HG03575 (cell line): Measurements from ENCODE around the gene ANXA4.
"Not testable (repeated sequence)": the region's sequence is repeated elsewhere in the genome, so short reads cannot be mapped to it uniquely, and the experiment has no call there.

Experiments used
- ATAC-seq: cut with Tn5 transposase; IDR thresholded peaks from one replicate; pipeline ENCODE4 v1.9.1; 2021; ENCODE audit not compliant: unreplicated experiment, insufficient number of reproducible peaks, low FRiP score; ENCODE audit errors: extremely low read depth

The ANXA4 gene

DNA sequence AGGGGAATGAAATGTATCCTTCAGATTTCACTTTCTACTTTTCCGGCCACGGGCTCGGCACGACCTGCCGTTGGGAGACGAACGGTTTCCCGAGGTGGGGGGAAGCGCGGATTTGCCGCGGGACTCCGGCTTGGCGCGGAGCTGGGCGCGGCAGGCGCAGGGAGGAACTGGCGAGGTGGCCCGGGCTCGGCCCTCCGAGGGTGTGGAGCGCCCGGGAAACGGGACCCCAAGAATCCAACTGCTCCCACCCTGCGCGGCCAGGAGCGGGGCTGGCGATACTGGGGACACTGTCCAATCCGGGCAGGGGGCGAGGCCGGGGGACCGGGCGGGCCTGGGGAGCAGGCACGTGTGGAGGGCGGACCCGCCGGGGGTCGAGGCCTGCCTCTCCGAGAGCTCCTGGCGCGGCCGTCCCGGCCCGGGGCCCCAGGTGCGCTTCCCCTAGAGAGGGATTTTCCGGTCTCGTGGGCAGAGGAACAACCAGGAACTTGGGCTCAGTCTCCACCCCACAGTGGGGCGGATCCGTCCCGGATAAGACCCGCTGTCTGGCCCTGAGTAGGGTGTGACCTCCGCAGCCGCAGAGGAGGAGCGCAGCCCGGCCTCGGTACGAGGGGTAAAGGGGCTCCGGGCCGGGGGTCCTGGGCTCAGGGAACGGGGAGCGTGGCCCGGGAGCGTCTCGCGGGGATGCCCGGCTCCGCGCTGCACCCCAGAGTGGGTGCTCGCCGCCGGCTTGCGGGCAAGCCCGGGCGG, at the start of gene ANXA4:
ANXA4 (plus strand) TSS at position 560 of the 747 bp plus-strand sequence. CDS start 39,432 bp downstream, outside the sequence.
- no peak for ATAC-seq

DNA sequence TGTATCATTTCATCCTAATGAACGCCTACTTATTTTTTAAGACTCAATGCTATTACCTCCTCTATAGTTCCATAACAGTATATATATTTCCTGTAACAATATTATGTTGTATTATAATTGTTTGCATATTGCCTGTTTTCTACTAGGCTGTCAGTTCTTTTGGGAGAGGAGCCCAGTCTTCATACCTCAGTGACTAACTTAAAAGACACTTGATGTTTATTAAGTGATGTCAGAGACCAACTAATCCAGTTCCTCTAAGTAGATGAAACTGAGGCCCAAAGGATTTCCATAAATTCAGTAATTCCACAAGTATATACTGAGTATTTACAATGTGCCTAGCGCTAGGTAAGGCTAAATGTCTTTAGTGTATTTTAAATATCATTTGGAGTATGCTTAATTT, 49.5 kb upstream of the ANXA4 start:
- ATAC-seq: no peak

DNA sequence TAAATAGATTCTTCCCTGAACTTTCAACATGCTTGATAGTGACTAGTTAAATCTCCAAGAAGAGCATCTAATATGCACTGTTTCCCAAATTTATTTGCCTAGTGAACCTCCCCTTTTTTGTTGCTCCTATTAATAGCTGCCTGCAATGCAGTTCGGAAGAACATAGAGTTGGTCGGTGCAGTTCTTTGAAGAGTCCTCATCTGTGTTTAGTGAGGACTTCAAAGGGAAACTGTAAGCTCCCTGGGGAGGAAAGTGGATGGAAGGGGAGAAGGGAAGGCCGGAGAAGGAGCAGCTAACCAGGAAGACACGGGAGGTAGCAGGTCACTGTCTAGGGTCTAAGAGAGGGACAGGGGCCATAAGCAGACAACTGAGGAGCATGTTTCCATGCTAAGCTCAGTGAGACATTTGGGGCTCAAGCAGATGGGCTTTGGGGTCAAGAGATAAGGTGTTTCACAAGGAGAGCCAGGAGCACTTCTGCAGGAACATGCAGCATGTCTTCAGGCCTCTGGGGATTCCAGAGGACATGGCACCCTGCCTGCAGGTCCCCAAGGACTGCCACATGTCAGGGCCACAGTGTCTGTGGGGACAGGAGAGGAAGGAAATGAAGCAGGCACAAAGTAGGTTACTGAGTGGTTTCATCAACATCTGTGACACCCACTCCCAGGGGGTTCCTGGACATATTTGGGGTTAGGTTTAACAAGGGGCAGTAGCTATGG, 48.7 kb upstream of the ANXA4 start:
- no peak for ATAC-seq

DNA sequence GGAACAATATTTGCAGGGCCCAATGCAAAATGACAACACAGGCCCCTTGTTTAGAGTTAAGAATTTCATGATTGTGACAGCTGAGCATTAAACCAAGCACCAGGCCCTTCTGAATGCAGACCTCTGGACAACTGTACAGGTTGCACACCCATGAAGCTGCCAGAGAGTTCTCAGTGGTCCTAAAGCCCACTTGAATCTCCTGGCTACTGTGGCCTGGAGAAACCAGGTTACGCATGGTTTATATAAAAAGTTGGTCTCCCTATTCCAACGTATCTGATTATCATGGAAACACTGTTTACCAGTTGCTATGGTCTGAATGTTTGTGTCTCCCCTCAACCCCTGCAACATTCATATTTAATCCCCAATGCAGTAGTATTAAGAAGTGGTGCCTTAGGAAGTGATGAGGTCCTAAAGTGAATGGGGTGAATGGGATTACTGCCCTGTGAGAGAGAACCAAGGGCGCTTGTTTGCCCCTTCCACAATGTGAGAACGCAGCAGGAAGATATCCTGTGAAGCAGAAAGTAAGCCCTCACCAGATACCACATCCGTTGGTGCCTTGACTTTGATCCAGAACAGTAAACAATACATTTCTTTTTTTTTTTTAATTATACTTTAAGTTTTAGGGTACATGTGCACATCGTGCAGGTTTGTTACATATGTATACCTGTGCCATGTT, 48.0 kb upstream of the ANXA4 start:
- ATAC-seq: no peak

DNA sequence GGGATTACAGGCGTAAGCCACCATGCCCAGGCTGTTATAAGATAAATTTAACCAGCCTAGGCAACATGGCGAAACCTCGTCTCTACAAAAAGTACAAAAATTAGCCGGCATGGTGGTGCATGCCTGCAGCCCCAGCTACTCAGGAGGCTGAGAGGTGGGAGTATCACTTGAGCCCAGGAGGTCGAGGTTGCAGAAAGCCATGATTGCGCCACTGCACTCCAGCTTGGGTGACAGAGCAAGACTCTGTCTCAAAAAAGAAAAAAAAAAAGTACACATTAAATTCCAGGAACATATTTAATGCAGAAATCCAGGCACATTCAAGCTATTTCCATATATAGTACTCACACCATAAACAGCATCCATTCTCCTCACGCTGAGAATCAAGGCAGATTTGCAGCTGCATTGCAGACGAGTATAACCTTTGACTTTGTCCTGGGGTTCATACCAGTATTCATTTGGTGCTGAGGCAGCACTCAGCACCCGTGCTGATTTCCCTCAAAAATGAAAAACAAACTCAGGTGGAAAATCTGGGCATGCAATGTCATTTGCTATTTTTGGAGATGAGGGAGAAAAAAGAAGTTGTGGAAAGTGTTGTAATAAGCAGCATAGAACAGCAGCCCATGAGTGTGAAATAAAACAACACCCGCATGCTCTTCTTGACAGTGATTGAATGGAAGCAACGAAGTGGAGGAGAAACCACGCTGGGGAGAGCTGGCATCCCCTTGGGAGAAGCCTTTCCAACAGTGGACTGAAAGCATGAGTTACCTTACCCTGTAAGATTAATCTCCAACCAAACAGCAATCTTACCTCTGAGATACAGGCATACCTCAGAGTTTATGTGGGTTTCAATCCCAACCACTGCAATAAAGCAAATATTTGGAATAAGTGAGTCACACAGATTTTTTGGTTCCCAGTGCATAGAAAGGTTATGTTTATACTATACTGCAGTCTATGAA, 46.8 kb upstream of the ANXA4 start:
- ATAC-seq: no peak

DNA sequence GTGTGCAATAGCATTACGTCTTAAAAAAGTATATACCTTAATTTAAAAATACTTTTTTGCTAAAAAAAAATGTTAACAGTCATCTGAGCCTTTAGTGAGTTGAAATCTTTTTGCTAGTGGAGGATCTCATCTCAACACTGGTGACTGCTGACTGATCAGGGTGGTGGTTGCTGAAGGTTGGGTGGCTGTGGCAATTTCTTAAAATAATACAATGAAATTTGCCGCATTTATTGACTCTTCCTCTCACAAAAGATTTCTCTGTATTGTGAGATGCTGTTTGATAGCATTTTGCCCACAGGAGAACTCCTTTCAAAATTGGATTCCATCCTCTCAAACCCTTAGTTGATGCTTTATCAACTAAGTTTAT, 46.1 kb upstream of the ANXA4 start:
- ATAC-seq: no peak

DNA sequence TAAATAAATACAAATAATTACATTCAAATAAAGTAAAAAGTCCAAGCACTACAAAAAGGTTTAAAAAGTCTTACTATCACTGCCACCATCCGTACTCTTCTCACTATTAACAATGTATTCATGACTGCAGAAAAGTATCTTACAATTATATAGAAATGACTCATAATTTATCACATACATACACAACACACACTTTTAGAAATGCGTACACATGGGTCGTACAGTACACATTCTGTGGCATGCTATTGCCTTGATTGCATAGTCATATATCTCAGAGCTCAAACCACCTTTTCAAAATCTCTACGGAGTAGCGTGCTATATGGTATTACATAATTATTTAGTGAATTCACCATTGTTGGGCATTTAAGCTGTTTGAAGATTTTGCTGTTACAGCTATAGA, 41.6 kb upstream of the ANXA4 start:
- ATAC-seq: no peak

DNA sequence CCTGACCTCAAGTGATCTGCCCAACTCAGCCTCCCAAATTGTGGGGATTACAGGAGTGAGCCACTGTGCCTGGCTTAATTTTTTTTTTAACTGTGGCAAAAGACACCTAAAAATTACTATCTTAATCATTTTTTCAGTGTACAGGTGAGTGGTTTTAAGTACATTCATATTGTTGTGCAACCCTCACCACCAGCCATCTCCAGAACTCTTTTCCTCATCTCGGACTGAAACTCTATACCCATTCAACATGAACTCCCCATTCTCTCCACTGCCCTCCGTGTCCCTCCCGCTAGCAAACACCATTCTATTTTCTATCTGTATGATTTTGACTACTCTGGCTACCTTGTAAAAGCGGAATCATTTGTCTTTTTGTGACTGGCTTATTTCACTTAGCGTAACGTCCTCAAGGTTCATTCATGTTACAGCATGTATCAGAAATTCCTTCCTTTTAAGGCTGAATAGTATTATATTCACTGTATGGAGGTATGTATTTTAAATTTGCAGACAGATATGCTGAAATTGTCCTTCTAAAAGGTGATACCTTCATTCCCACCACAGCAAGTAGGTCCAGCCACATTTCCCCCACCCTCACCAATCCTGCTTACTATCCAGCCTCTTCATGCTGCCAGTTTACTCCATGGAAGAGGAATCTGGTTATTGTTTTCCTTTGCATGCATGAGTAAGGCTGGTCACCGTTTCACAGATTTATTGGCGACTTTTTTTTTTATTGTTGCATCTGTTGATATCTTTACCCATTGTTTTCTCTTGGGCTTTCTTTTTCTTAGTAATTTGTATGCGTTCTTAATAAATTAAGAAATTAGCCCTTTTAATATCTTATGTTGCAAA, 40.6 kb upstream of the ANXA4 start:
- ATAC-seq: no peak

DNA sequence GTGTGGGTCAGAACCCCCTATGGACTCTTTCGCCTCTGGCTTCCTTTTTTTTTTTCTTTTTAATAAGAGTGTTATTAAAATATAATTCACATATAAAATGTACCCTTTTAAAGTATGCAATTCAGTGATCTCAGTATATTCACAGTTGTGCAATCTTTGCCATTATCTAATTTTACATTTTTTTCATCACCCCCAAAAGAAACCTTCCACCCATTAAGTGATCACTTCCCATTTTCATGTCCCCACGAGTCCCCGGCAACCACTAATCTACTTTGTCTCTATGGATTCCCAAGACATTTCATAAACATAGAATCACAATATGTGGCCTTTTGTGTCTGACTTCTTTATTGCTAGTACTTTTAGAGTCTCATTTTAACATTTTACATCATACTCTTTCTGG, 38.7 kb upstream of the ANXA4 start:
- no peak for ATAC-seq

DNA sequence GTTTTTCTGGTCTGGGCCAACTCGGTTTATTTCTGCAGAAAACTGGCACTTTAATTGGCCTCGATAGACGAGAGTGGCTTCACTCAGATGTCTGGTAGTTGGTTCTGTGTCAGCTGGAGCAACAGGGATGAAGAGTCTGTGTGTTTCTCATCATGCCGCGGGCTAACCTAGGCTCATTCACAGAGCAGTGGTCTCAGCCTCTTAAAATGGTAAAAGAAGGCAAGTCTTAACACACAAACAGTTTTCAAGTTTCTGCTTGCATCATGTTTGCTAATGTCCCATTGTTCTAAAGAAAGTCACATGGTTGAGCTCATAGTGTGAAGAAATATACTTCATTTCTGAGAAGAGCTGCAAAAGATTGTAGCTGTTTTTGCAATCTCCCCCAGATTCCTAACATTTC, 37.5 kb upstream of the ANXA4 start:
- ATAC-seq: no peak

DNA sequence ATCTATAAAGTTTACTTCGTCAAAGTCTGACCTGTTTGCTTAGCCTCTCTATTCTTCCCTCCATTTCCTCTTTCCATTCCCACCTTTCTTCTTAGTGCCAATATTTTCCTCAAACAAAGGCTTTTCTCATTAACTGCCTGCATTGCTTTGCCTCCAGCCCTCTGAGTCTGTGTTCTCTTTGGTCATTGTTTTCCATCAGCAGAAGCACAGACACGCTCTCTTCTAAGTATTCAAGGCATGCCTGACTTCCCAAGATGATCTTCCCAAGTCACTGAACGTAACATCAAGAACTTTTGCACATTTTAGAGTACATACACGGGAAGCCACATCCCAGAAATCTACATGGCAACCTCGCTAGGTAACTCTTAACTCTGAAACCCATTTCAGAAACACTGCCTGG, 32.6 kb upstream of the ANXA4 start:
- ATAC-seq: no peak

DNA sequence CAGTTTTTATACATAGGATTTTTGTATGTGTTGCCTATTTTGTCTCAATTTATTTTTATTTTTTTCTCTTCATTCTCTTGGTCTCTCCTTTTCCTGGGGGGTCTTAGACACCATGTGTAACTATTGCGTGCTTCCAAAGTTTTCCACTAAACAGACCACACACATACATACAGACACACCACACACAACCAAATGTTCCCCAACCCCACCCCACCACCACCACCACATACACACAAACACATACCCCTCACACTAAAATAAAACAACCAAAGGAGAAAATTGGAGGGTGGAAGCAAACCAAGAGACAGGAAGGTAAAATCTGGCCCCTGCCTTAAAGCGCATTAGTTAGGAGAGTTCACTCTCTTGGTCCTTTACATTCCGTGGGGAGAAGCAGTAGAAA, 30.0 kb upstream of the ANXA4 start:
- no peak for ATAC-seq

DNA sequence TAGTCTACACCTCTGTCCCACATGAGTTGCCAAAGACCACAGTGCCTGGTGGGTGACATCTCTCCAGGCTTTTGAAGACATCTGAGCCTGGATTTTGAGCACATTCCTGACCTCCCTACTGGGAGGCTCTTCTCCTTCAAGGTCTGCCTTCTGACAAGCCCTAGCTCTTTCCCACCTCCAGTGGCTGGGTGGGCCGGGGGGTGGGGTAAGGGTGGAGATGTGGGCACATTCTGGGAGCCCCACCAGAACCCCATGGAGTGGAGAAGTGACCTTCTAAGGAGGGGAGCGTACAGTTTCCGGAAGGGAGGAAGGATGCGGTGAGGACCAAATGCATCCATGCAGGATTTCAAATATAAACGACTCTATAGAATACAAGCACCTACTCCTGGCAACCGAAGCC, 27.9 kb upstream of the ANXA4 start:
- ATAC-seq: no peak

DNA sequence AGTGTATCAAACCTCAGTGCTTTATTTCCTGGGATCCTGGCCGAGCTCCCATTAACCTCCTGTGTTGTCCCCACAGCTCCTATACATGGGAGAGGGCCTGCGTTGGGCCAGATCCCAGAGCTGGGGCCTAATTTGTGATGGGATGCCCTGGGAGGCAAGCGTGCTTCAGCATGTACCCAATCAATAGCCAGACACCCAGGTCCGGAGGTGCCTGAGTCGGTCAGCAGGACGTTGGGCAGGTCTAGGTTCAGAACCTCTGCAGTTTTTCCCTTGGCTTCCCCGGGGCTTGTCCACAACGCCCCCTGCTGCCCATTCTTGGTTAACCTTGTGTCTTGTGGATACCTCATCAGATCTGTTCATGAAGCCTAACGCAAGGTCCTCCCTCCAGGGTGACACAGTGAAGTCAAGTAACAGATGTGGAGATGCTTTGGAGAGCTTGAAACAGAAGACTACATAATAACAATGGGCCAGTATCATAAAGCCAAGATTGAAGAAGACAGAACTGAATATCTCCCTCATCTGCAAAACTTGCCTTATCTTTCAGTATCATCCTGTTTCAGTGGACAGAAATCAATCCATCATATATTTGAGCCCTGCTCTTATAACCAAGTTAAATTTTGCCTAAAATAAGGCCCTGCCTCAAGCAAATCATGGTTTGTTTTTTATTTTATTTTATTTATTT, 27.3 kb upstream of the ANXA4 start:
- not testable (repeated sequence) for ATAC-seq

DNA sequence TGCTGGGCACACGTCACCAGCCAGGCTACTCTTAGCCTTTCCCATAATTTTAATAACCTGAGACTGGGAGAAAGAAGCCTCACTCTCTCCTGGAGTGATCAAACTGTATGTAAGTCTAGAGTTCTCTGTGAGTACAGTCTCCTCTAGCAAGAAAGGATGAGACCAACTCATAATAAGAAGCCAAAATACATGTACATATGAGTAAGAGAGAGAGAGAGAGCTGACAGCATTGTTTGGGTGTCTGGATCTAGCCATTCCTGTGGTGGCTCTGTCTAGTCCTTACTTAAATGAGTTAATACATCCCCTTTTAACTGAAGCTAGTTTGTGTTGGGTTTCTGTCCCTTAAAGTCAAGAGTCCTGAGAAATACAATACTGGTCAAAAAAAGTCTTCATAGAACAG, 26.0 kb upstream of the ANXA4 start:
- no peak for ATAC-seq

DNA sequence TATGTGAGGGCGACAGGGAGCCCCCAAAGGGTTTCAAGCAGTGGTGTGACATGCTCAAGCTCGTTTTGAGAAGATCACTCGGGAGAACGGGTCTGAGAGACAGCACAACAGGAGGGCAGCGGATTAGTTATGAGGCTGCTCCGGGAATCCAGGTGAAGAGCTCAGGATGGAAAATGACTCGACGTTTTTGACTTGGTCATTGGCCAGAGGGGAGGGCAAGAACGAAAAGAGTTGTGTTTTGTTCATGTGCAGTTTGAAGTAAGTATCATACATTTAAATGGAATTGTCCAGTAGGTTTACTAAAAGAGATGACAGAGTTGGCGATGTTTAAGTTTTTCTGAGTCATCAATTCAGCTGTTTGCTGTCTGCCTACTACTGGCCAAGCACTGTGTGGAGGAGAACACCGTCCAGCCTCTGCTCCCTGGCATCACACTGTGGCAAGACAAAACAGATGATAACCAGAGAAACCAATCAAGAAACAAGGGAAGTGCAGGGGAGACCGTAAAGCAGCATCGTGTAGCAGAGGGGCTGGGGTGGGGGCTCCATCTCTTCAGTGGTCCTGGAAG, 25.3 kb upstream of the ANXA4 start:
- ATAC-seq: no peak

DNA sequence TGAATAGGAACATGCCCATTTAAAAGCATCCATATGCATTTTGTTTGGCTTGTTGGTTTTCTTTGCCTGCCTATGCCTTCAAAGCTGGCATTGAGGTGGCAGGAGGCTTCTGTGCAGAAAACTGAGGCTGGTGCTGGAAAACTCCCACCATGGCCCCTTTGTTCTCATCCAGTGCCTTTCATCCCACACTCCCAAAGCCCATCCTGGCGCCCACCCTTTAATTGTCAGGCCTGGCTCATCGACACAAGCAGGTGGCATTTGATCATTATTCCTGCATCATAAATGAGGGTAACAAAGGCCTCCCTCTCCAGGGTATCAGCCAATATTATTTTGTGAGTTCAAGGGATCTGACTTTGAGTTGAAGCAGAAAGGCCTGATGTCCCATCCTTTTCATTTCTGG, 24.7 kb upstream of the ANXA4 start:
- ATAC-seq: no peak
